ENCODE measurements around the gene TEX51. TPM values are rescaled to one million over a fixed set of nuclear protein-coding genes. Genes with fewer than 3 reads are reported as not detected.

The TEX51 gene
- total and polyA plus RNA-seq, 2 donors (not counting 1 experiment from before 2014, with no cell fraction given) = not detected

DNA sequence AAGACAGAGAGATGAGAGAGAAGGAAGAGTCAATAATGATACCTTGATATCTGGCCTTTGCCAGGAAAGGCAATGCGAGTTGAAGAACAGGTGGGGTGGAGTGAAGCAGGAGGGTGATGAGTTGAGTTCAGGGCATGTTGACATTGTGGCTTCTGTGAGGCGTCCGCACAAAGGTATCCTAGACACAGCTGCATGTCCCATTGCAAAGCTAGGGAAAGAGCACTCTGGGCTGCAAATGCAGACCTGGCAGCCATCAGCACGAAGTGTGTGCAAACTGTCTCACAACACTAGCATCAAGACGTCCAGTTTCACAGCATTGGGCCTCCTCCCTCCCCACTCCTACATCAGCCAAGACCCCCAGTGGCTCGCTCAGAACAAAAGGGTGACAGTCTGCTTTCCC, 36.1 kb downstream of the TEX51 start:
- no peaks in the 10 kb centered on the region for H3K79me2 ChIP-seq (ENCODE audit: control insufficient read depth, insufficient read depth, low read length)
- TF ChIP-seq, protein P1, sequence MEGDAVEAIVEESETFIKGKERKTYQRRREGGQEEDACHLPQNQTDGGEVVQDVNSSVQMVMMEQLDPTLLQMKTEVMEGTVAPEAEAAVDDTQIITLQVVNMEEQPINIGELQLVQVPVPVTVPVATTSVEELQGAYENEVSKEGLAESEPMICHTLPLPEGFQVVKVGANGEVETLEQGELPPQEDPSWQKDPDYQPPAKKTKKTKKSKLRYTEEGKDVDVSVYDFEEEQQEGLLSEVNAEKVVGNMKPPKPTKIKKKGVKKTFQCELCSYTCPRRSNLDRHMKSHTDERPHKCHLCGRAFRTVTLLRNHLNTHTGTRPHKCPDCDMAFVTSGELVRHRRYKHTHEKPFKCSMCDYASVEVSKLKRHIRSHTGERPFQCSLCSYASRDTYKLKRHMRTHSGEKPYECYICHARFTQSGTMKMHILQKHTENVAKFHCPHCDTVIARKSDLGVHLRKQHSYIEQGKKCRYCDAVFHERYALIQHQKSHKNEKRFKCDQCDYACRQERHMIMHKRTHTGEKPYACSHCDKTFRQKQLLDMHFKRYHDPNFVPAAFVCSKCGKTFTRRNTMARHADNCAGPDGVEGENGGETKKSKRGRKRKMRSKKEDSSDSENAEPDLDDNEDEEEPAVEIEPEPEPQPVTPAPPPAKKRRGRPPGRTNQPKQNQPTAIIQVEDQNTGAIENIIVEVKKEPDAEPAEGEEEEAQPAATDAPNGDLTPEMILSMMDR (conservative IDR thresholded peaks at IDR 0.05 in 1 of 2, IDR thresholded peaks at IDR 0.05 in 1 of 2; ENCODE audit: low read depth in 1 of 2, low read length in 2 of 2) = no peak
- TF ChIP-seq EZH2 (IDR thresholded peaks at IDR 0.05; ENCODE audit: low read length, missing control alignments) = no peak
- H3K27me3 ChIP-seq (ENCODE audit: control insufficient read depth, insufficient read depth, low read length) = peaks cover 4% of the 10 kb centered on the region
- DNase-seq (ENCODE audit: low read depth in 2 of 2) = no peak
- no peaks in the 10 kb centered on the region for H3K9me3 ChIP-seq (ENCODE audit: control insufficient read depth, insufficient read depth, low read depth, low read length)
- no peaks in the 10 kb centered on the region for H3K4me1 ChIP-seq (ENCODE audit: control insufficient read depth, extremely low read depth, insufficient read depth, low read length)
- no peak overlapping the region for H3K4me3 ChIP-seq (replicated peaks in 1 of 4; ENCODE audit: control extremely low read depth in 1 of 4, insufficient read depth in 1 of 4, low read depth in 3 of 4, low read length in 4 of 4)
- H3K27ac ChIP-seq (ENCODE audit: insufficient read depth, low read length) = no peak overlapping the region
- H3K9ac ChIP-seq (ENCODE audit: insufficient read depth, low read length) = no peak overlapping the region
- H3K4me2 ChIP-seq (ENCODE audit: extremely low read depth, insufficient read depth, low read length) = no peak overlapping the region
- no peak overlapping the region for H2AFZ ChIP-seq (ENCODE audit: low read length)
- H3K36me3 ChIP-seq (ENCODE audit: control insufficient read depth, insufficient read depth, low read length) = no peaks in the 10 kb centered on the region
- H4K20me1 ChIP-seq (ENCODE audit: control insufficient read depth, extremely low read depth, insufficient read depth, low read length) = no peaks in the 10 kb centered on the region

DNA sequence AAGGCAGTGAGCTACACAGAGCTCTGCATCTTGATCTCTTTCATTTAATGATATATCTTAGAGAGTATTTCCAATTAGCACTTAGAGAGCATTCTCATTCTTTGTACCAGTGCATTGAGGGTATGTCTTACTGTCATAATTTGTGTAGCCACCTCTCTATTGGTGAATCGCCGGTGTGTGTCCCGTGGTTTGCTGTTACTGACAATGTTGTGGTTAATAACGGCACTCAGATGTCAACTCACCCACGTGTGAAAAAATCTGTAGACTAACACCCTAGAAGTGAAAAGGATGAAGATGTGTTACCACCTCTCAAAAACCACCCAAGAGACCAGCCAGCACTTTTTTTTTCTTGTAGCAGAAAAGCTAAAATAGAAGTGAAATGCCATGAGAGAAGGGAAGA, 37.1 kb downstream of the TEX51 start:
- no peak overlapping the region for H2AFZ ChIP-seq (ENCODE audit: low read length)
- H3K27ac ChIP-seq (ENCODE audit: insufficient read depth, low read length) = no peak overlapping the region
- H3K9me3 ChIP-seq (ENCODE audit: control insufficient read depth, insufficient read depth, low read depth, low read length) = no peaks in the 10 kb centered on the region
- H3K27me3 ChIP-seq (ENCODE audit: control insufficient read depth, insufficient read depth, low read length) = peaks cover 4% of the 10 kb centered on the region
- no peak overlapping the region for H3K9ac ChIP-seq (ENCODE audit: insufficient read depth, low read length)
- TF ChIP-seq, protein P1 (conservative IDR thresholded peaks at IDR 0.05 in 1 of 2, IDR thresholded peaks at IDR 0.05 in 1 of 2; ENCODE audit: low read depth in 1 of 2, low read length in 2 of 2) = no peak
- no peak for TF ChIP-seq EZH2 (IDR thresholded peaks at IDR 0.05; ENCODE audit: low read length, missing control alignments)
- no peaks in the 10 kb centered on the region for H3K79me2 ChIP-seq (ENCODE audit: control insufficient read depth, insufficient read depth, low read length)
- H3K4me3 ChIP-seq (replicated peaks in 1 of 4; ENCODE audit: control extremely low read depth in 1 of 4, insufficient read depth in 1 of 4, low read depth in 3 of 4, low read length in 4 of 4) = no peak overlapping the region
- H3K4me2 ChIP-seq (ENCODE audit: extremely low read depth, insufficient read depth, low read length) = no peak overlapping the region
- no peak for DNase-seq (ENCODE audit: low read depth in 2 of 2)
- H4K20me1 ChIP-seq (ENCODE audit: control insufficient read depth, extremely low read depth, insufficient read depth, low read length) = no peaks in the 10 kb centered on the region
- H3K36me3 ChIP-seq (ENCODE audit: control insufficient read depth, insufficient read depth, low read length) = no peaks in the 10 kb centered on the region
- no peaks in the 10 kb centered on the region for H3K4me1 ChIP-seq (ENCODE audit: control insufficient read depth, extremely low read depth, insufficient read depth, low read length)

DNA sequence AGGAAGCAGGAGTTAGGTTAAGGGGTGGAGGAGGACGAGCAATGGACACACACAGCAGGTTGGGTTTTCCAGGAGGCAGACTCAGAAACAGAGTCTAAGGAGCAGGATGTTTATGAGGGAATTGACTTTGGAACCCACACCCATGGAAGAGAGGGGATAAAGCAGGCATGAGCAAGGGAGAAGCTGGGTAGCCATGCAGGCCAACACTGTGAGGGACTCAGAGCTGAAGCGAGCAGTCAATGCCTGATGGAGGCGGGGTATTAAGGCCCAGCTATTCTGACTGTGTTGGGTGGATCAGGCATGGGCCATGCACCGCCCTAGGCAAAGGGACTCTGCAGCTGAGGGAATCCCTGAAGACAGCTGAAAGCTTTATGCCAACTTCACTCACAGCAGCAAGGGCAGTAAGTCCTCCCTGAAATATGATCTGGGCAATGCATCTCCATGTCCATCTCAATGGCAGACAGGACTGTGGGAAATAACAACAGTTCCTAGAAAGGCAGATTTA, 37.6 kb downstream of the TEX51 start:
- Histone ChIP-seq H3K79me2 (ENCODE audit: control insufficient read depth, insufficient read depth, low read length) (no peaks in the 10 kb centered on the region), H3K4me1 (ENCODE audit: control insufficient read depth, extremely low read depth, insufficient read depth, low read length) (no peaks in the 10 kb centered on the region)
- DNase-seq (ENCODE audit: low read depth in 2 of 2) = no peak

More for the DNA sequence above, 37.6 kb downstream of the TEX51 start:
- TF ChIP-seq EZH2 (IDR thresholded peaks at IDR 0.05; ENCODE audit: low read length, missing control alignments) = no peak
- TF ChIP-seq, protein P1 (conservative IDR thresholded peaks at IDR 0.05 in 1 of 2, IDR thresholded peaks at IDR 0.05 in 1 of 2; ENCODE audit: low read depth in 1 of 2, low read length in 2 of 2) = no peak
- Histone ChIP-seq H3K27ac (ENCODE audit: insufficient read depth, low read length) (no peak overlapping the region), H2AFZ (ENCODE audit: low read length) (no peak overlapping the region), H4K20me1 (ENCODE audit: control insufficient read depth, extremely low read depth, insufficient read depth, low read length) (no peaks in the 10 kb centered on the region), H3K36me3 (ENCODE audit: control insufficient read depth, insufficient read depth, low read length) (no peaks in the 10 kb centered on the region), H3K4me2 (ENCODE audit: extremely low read depth, insufficient read depth, low read length) (no peak overlapping the region), H3K9me3 (ENCODE audit: control insufficient read depth, insufficient read depth, low read depth, low read length) (no peaks in the 10 kb centered on the region), H3K9ac (ENCODE audit: insufficient read depth, low read length) (no peak overlapping the region), H3K4me3 (replicated peaks in 1 of 4; ENCODE audit: control extremely low read depth in 1 of 4, insufficient read depth in 1 of 4, low read depth in 3 of 4, low read length in 4 of 4) (no peak overlapping the region), H3K27me3 (ENCODE audit: control insufficient read depth, insufficient read depth, low read length) (peaks cover 4% of the 10 kb centered on the region)
